Natural killer cell (primary cell): ENCODE results near the gene PLXNA2. TPM values are rescaled to one million over a fixed set of nuclear protein-coding genes. Genes with fewer than 3 reads are reported as not detected.

Source experiments
- ATAC-seq, 3 donors: fragments of 150-1000 bp in 2 of 3; fragments of 200-7000 bp in 1 of 3; cut with Tn5 transposase; 1 replicate in 1 of 3; 2 replicates in 2 of 3; pipeline ENCODE4 v1.10.0; 2021; ENCODE audit warnings: mild to moderate bottlenecking in 2 of 3, moderate library complexity in 2 of 3
- DNase-seq, 2 donors: peaks; one replicate each; pipeline versions ENCODE4 v3.0.0 to v3.0.0-alpha.2; 2013 to 2021; ENCODE audit warnings: mixed read lengths in 1 of 2
- H3K27ac ChIP-seq: one replicate; pipeline ENCODE4 v1.5.1; 2013; ENCODE audit warnings: mild to moderate bottlenecking, low read length
- H3K27me3 ChIP-seq: one replicate; pipeline ENCODE4 v1.6.1; 2013; ENCODE audit warnings: low read length; ENCODE audit not compliant: control insufficient read depth, insufficient read depth
- H3K36me3 ChIP-seq: one replicate; pipeline ENCODE4 v1.6.1; 2013; ENCODE audit warnings: low read length; ENCODE audit not compliant: control insufficient read depth, insufficient read depth
- H3K4me1 ChIP-seq: one replicate; pipeline ENCODE4 v1.6.1; 2013; ENCODE audit warnings: low read length; ENCODE audit not compliant: control insufficient read depth, insufficient read depth
- H3K4me3 ChIP-seq: one replicate; pipeline ENCODE4 v1.5.1; 2013; ENCODE audit warnings: low read length
- H3K9me3 ChIP-seq: one replicate; pipeline ENCODE4 v1.6.1; 2013; ENCODE audit warnings: low read length; ENCODE audit not compliant: control insufficient read depth, insufficient read depth
- H3K27ac Mint-ChIP-seq, 2 donors: one replicate each; pipeline ENCODE4 v1.8.0; 2022; ENCODE audit warnings: mild to moderate bottlenecking in 2 of 2, mixed read lengths in 2 of 2, moderate library complexity in 1 of 2
- H3K27me3 Mint-ChIP-seq, 2 donors: one replicate each; pipeline ENCODE4 v1.8.0; 2022; ENCODE audit warnings: low read depth in 2 of 2, mixed read lengths in 2 of 2
- H3K36me3 Mint-ChIP-seq: one replicate; pipeline ENCODE4 v1.8.0; 2022; ENCODE audit warnings: mixed read lengths
- H3K4me1 Mint-ChIP-seq, 2 donors: one replicate each; pipeline ENCODE4 v1.8.0; 2022; ENCODE audit warnings: mixed read lengths in 2 of 2
- H3K4me3 Mint-ChIP-seq: one replicate; pipeline ENCODE4 v1.8.0; 2022; ENCODE audit warnings: mild to moderate bottlenecking, moderate library complexity, mixed read lengths
- H3K9me3 Mint-ChIP-seq, 2 donors: one replicate each; pipeline ENCODE4 v1.8.0; 2022; ENCODE audit warnings: mixed read lengths in 2 of 2
- WGBS: methylation state at CpG from one replicate; pipeline ENCODE4 v1.1.7; 2013; ENCODE audit warnings: missing lambda C conversion rate; ENCODE audit not compliant: insufficient coverage; 5-methylcytosine and 5-hydroxymethylcytosine counted together
- intact Hi-C: fragments of 100-400 bp; cut with micrococcal nuclease; formaldehyde crosslinking; loops from one replicate; pipeline ENCODE4 v1.14.2; 2022
- total RNA-seq, 4 donors: library from RNA; stranded (reverse); fragments of 120-200 nt in 1 of 4; gene quantifications; one replicate each; pipeline versions ENCODE4 v1.2.3 to v1.2.4, GENCODE V29; 2013 to 2022
- TF ChIP-seq, protein P1 (sequence below): fragments of 200-600 bp; IDR thresholded peaks from one replicate; pipeline ENCODE4 v1.8.0; 2022; ENCODE audit warnings: antibody characterized with exemption

PLXNA2 gene
- total RNA-seq, 3 donors from 2014 or later (not counting 1 experiment from before 2014, with no cell fraction given) = 2.8 to 8.4 (median 2.8) TPM

DNA sequence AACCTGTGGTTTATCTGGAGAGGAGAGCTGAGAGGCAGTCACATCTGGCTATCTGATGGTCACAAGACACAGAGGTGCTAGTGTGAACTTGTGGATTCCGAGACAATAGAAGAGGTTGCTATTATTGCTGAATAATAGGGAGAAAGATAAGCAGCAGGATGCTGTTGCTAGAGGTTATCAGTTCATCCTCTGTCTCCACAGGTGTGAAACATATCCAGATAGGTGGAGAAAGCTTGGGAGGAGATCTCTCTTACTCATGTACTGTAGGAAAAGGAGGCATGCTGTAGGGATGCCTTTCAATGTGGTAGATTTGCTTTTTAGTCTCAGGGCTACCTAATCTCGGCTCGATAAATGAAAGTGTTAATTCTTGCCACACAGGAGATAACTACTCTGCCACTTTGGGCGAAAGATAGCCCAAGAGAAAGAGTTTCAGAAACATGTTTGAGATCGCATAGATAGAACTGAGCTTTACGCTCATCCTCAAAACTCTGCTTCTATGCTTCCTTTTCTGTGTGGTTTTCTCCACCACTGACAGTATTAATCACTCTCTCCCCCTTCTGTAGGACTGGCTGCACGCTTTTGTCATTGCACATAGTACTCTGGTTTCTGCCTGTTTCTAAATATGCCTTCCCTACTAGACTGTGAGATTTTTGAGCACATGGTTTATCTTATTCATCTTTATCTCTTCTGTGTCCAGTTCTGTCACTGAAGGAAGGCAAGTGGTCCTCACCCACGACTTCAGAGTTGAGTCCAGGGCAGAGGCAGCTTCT is 36.7 kb upstream of the PLXNA2 start:
- no peak overlapping the region for H3K27ac ChIP-seq
- Mint-ChIP-seq H3K27me3 (peaks cover 29 to 58% of the 10 kb centered on the region in 2 donors), H3K36me3 (no peaks in the 10 kb centered on the region), H3K4me1 (no peaks in the 10 kb centered on the region), H3K9me3 (no peaks in the 10 kb centered on the region), H3K4me3 (no peak overlapping the region), H3K27ac (no peak overlapping the region)
- no peak overlapping the region for H3K4me3 ChIP-seq
- intact Hi-C loops = no loop called here
- no peaks in the 10 kb centered on the region for H3K9me3 ChIP-seq
- DNase-seq (no peak), ATAC-seq (no peak)
- TF ChIP-seq, protein P1, sequence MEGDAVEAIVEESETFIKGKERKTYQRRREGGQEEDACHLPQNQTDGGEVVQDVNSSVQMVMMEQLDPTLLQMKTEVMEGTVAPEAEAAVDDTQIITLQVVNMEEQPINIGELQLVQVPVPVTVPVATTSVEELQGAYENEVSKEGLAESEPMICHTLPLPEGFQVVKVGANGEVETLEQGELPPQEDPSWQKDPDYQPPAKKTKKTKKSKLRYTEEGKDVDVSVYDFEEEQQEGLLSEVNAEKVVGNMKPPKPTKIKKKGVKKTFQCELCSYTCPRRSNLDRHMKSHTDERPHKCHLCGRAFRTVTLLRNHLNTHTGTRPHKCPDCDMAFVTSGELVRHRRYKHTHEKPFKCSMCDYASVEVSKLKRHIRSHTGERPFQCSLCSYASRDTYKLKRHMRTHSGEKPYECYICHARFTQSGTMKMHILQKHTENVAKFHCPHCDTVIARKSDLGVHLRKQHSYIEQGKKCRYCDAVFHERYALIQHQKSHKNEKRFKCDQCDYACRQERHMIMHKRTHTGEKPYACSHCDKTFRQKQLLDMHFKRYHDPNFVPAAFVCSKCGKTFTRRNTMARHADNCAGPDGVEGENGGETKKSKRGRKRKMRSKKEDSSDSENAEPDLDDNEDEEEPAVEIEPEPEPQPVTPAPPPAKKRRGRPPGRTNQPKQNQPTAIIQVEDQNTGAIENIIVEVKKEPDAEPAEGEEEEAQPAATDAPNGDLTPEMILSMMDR = no peak
- H3K27me3 ChIP-seq = no peaks in the 10 kb centered on the region
- WGBS = 66% methylated on average over 8 of the region's 8 CpGs
- H3K36me3 ChIP-seq = no peaks in the 10 kb centered on the region
- no peaks in the 10 kb centered on the region for H3K4me1 ChIP-seq

- H3K27ac ChIP-seq = no peak overlapping the region
- H3K36me3 Mint-ChIP-seq = no peaks in the 10 kb centered on the region
- H3K9me3 ChIP-seq = no peaks in the 10 kb centered on the region
- TF ChIP-seq, protein P1 = no peak
- 96% methylated on average over 10 of the region's 11 CpGs for WGBS
- DNase-seq (no peak), ATAC-seq (no peak)
- H3K27ac Mint-ChIP-seq = no peak overlapping the region
- no peaks in the 10 kb centered on the region for H3K4me1 Mint-ChIP-seq
- H3K36me3 ChIP-seq = no peaks in the 10 kb centered on the region
- H3K4me3 ChIP-seq = no peak overlapping the region
- peaks cover 30 to 57% of the 10 kb centered on the region in 2 donors for H3K27me3 Mint-ChIP-seq
- H3K27me3 ChIP-seq = no peaks in the 10 kb centered on the region
- no peaks in the 10 kb centered on the region for H3K9me3 Mint-ChIP-seq
- intact Hi-C loops = no loop called here
- no peaks in the 10 kb centered on the region for H3K4me1 ChIP-seq
- H3K4me3 Mint-ChIP-seq = no peak overlapping the region
These were observed 35.8 kb upstream of the PLXNA2 start for GRCh38 chr1:208279826-208280588.

- Histone ChIP-seq H3K36me3 (no peaks in the 10 kb centered on the region), H3K27ac (no peak overlapping the region), H3K9me3 (no peaks in the 10 kb centered on the region), H3K4me1 (no peaks in the 10 kb centered on the region), H3K4me3 (no peak overlapping the region), H3K27me3 (no peaks in the 10 kb centered on the region)
- no peaks in the 10 kb centered on the region for H3K9me3 Mint-ChIP-seq
- peaks cover 27 to 66% of the 10 kb centered on the region in 2 donors for H3K27me3 Mint-ChIP-seq
- intact Hi-C loops = no loop called here
- H3K4me1 Mint-ChIP-seq = no peaks in the 10 kb centered on the region
- DNase-seq (no peak), ATAC-seq (no peak)
- TF ChIP-seq, protein P1 = no peak
- H3K27ac Mint-ChIP-seq = no peak overlapping the region
- 50% methylated on average over 1 of the region's 1 CpG for WGBS
- no peaks in the 10 kb centered on the region for H3K36me3 Mint-ChIP-seq
- H3K4me3 Mint-ChIP-seq = no peak overlapping the region
These were observed 34.5 kb upstream of the PLXNA2 start for GRCh38 chr1:208278638-208279037.
